Brain microvascular endothelial cell (primary cell): ENCODE results near the gene CHN2.

Experiments
- DNase-seq: peaks from one replicate; pipeline ENCODE4 v3.0.0-alpha.2; 2020
- H3K27ac ChIP-seq: fragments of 250-450 bp; sonication (Bioruptor Pico); 2 replicates; pipeline ENCODE4 v1.5.1; 2020; ENCODE audit warnings: mild to moderate bottlenecking, moderate library complexity
- H3K27me3 ChIP-seq: fragments of 250-450 bp; sonication (Bioruptor Pico); replicated peaks from 2 replicates; pipeline ENCODE4 v1.5.1; 2020; ENCODE audit warnings: mild to moderate bottlenecking
- H3K36me3 ChIP-seq: fragments of 250-450 bp; sonication (Bioruptor Pico); replicated peaks from 2 replicates; pipeline ENCODE4 v1.5.1; 2020; ENCODE audit warnings: mild to moderate bottlenecking
- H3K4me3 ChIP-seq: 2 replicates; pipeline ENCODE4 v1.5.1; 2011; ENCODE audit warnings: low read depth, mild to moderate bottlenecking, control low read depth, low read length, moderate library complexity
- in situ Hi-C: cut with HindIII; loops from 2 replicates; pipeline ENCODE4 v1.10.0; 2017; ENCODE audit warnings: low sequenced_read_pairs, low pct_ligation_motif_present
- TF ChIP-seq, protein P1 (sequence below): IDR thresholded peaks from 2 replicates; pipeline ENCODE4 v1.5.1; 2011; ENCODE audit warnings: low read depth, mild to moderate bottlenecking, moderate library complexity, low read length, control low read depth, inconsistent platforms; ENCODE audit errors: missing control alignments

Gene CHN2

DNA sequence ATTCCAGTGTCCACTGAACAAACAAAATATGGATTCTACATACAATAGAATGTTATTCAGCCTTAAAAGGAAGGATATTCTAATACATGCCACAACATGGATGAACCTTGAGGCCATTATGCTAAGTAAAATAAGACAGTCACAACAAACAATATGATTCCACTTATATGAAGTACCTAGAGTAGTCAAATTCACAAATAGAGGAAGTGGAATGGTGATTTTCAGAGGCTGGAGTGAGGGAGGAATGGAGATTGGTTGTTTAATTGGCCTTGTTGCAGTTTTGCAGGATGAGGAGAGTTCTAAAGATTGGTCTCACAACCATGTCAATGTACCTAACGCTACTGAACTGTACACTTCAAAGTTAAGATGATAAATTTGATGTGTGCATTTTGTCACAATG lies 119.6 kb downstream of the CHN2 start:
- H3K36me3 ChIP-seq = no peaks in the 10 kb centered on the region
- TF ChIP-seq, protein P1, sequence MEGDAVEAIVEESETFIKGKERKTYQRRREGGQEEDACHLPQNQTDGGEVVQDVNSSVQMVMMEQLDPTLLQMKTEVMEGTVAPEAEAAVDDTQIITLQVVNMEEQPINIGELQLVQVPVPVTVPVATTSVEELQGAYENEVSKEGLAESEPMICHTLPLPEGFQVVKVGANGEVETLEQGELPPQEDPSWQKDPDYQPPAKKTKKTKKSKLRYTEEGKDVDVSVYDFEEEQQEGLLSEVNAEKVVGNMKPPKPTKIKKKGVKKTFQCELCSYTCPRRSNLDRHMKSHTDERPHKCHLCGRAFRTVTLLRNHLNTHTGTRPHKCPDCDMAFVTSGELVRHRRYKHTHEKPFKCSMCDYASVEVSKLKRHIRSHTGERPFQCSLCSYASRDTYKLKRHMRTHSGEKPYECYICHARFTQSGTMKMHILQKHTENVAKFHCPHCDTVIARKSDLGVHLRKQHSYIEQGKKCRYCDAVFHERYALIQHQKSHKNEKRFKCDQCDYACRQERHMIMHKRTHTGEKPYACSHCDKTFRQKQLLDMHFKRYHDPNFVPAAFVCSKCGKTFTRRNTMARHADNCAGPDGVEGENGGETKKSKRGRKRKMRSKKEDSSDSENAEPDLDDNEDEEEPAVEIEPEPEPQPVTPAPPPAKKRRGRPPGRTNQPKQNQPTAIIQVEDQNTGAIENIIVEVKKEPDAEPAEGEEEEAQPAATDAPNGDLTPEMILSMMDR = no peak
- no peak for DNase-seq

GRCh38 chr7:29315122-29315891 lies 120.7 kb downstream of the CHN2 start:
- H3K36me3 ChIP-seq = no peaks in the 10 kb centered on the region
- in situ Hi-C loops = no loop called here
- DNase-seq = no peak
- no peak overlapping the region for H3K27ac ChIP-seq
- H3K27me3 ChIP-seq = peaks cover 7% of the 10 kb centered on the region
- H3K4me3 ChIP-seq = no peak overlapping the region
- TF ChIP-seq, protein P1 = no peak

More for the DNA sequence above, 119.6 kb downstream of the CHN2 start:
- in situ Hi-C loops = no loop called here
- H3K27me3 ChIP-seq = peaks cover 2% of the 10 kb centered on the region
- H3K4me3 ChIP-seq = no peak overlapping the region
- H3K27ac ChIP-seq = no peak overlapping the region

DNA sequence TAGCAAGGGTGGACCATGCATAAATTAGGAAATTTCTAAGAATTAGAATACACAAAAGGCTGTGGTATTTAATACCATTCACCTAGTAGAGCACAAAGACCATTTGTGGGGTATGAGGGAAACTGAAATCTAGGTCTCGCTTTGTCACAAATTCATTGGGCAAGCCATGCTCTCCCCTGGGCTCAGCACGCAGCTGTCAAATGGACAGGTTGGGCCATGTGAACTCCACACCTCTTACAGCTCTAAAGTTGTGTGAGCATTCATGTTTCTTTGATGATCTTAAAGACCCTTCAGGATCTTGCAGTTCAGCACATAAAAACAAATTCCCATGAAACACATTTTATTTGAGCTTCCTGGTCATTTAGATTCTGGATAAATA lies 121.3 kb downstream of the CHN2 start:
- Histone ChIP-seq H3K4me3 (no peak overlapping the region), H3K27me3 (peaks cover 7% of the 10 kb centered on the region), H3K27ac (no peak overlapping the region), H3K36me3 (no peaks in the 10 kb centered on the region)
- DNase-seq = no peak
- TF ChIP-seq, protein P1 = no peak
- in situ Hi-C loops = no loop called here

DNA sequence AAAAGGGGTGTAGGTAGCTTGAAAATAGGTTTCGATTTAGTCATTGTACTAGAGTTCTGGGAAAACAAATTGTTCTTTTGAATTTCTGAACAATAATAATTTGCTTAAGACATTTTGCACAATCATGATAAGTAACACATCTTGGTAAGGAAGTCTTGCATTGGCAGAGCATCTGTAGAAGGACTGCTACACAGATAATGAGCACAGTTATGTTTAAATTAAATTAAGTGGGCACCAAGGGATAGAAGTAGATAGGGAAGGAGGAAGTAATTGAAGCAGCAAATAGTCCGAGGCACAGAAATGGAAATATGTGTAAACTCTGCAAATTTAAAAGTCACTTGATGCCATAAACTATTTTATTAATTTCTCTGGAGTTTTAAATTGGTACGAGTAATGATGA lies 122.4 kb downstream of the CHN2 start:
- H3K27me3 ChIP-seq = peaks cover 7% of the 10 kb centered on the region
- H3K36me3 ChIP-seq = no peaks in the 10 kb centered on the region
- H3K4me3 ChIP-seq = no peak overlapping the region
- in situ Hi-C loops = no loop called here
- TF ChIP-seq, protein P1 = no peak
- H3K27ac ChIP-seq = no peak overlapping the region
- DNase-seq = no peak

DNA sequence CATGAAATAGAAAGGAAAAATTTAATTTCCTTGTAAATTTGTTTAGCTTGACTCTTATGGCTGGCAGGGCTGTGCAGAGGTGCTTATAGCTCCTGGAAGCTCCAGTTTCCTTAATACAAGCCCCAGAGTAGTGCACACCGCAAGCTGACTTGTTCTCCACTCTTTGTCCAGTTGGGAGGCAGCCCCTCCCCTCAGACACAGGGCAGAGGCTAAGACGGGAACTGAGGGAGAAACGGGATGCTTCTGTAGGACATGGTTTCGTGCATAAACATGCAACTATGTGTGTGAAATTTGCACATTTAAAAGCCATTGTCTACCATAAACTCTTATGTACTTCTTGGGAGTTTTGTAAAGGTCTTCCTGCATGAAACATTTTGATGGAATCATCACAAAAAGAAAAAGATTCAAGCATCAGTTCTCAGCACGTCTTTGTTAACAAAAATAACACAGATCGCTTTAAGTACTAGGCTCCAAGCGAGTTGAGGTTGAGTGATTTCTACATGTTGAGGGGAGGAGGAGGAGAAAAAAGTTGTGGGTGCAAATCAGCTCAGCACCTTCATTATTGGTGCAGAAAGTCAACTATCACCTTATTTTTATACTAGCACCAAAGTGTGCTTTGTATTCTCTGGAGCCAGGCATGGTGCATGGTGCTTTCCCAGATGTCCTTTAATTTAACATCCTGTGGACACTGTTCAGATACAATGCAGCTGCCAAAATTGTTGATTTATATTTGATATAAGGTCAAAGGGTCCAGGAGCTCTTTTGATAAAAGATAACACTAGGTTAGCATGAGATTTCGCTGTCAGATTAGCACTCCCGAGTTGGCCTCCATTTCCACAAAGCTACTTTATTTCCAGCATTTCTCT lies 124.5 kb downstream of the CHN2 start:
- in situ Hi-C loops = no loop called here
- TF ChIP-seq, protein P1 = no peak
- Histone ChIP-seq H3K27ac (no peak overlapping the region), H3K27me3 (peaks cover 5% of the 10 kb centered on the region), H3K4me3 (no peak overlapping the region), H3K36me3 (no peaks in the 10 kb centered on the region)
- no peak for DNase-seq
